Heart right ventricle (tissue), 16 donors: ENCODE measurements around the gene CDH10. TPM values are rescaled to one million over a fixed set of nuclear protein-coding genes. Genes with fewer than 3 reads are reported as not detected.

ENCODE experiments used
- ATAC-seq, 8 donors: fragments of 200-7000 bp; cut with Tn5 transposase; one replicate each; pipeline ENCODE4 v1.9.1; 2020; ENCODE audit warnings: mild to moderate bottlenecking in 8 of 8, moderate library complexity in 8 of 8, moderate number of reproducible peaks in 1 of 8
- DNase-seq, 2 donors: peaks; one replicate each; pipeline ENCODE4 v3.0.0-alpha.2; 2020
- H3K27ac ChIP-seq, 10 donors: fragments of 200-600 bp; sonication (generic) in 2 of 10; one replicate each; pipeline versions ENCODE4 v1.5.0 to v1.8.0; 2020 to 2022; ENCODE audit warnings: mild to moderate bottlenecking in 3 of 10
- H3K27me3 ChIP-seq, 7 donors: fragments of 200-600 bp; one replicate each; pipeline ENCODE4 v1.8.0; 2021 to 2022; ENCODE audit warnings: mild to moderate bottlenecking in 2 of 7
- H3K36me3 ChIP-seq, 9 donors: fragments of 200-600 bp; sonication (generic) in 1 of 9; one replicate each; pipeline versions ENCODE4 v1.5.0 to v1.8.0; 2020 to 2022; ENCODE audit warnings: mild to moderate bottlenecking in 2 of 9
- H3K4me1 ChIP-seq, 9 donors: fragments of 200-600 bp; sonication (generic) in 1 of 9; one replicate each; pipeline versions ENCODE4 v1.5.0 to v1.8.0; 2020 to 2022; ENCODE audit warnings: mild to moderate bottlenecking in 4 of 9
- H3K4me3 ChIP-seq, 10 donors: fragments of 200-600 bp; sonication (generic) in 2 of 10; one replicate each; pipeline versions ENCODE4 v1.5.0 to v1.8.0; 2020 to 2022; ENCODE audit warnings: mild to moderate bottlenecking in 7 of 10, moderate library complexity in 2 of 10
- H3K9me3 ChIP-seq, 11 donors: fragments of 200-600 bp in 10 of 11; sonication (generic) in 2 of 11; one replicate each; pipeline versions ENCODE4 v1.5.0 to v1.8.0; 2013 to 2022; ENCODE audit warnings: mild to moderate bottlenecking in 2 of 11, control low read depth in 1 of 11, moderate library complexity in 1 of 11
- WGBS, 2 donors: extraction: QIAGEN DNeasy Blood & Tissue Kit; methylation state at CpG; one replicate each; pipeline ENCODE4 v1.1.7; 2013; ENCODE audit warnings: inconsistent platforms in 1 of 2; 5-methylcytosine and 5-hydroxymethylcytosine counted together
- intact Hi-C, 10 donors: fragments of 100-400 bp; cut with DNase I; formaldehyde crosslinking; loops; one replicate each; pipeline versions ENCODE4 v1.11.1 to v1.14.2; 2022
- polyA plus RNA-seq, 2 donors: library from polyadenylated mRNA; stranded (reverse); fragments of 200-250 nt; gene quantifications; one replicate each; pipeline ENCODE4 v1.2.3, GENCODE V29; 2013
- total RNA-seq, 10 donors: library from RNA; stranded (reverse); fragmentation: NEBNext Ultra II Directional in 3 of 10; extraction: Animal tissue kit (Norgen Biotek cat#: 25700) in 3 of 10; gene quantifications; one replicate each; pipeline versions ENCODE4 v1.2.1 to v1.2.4, GENCODE V29; 2021 to 2023
- TF ChIP-seq, protein P1 (sequence below), 9 donors: fragments of 200-600 bp; sonication (generic) in 2 of 9; IDR thresholded peaks; one replicate each; pipeline versions ENCODE4 v1.5.0 to v1.8.0; 2021 to 2022; ENCODE audit warnings: antibody characterized with exemption in 9 of 9, mild to moderate bottlenecking in 5 of 9, moderate library complexity in 1 of 9
- donor health status: Arrhythmogenic right ventricular cardiomyopathy.
- donor health status: ischemic (EF 13 %, LVEDD 7.1; RV severe dilation, severe dysfunction).
- donor health status: healthy with polysubstance abuse.
- donor health status: DM: no; HTN: yes; CAD: no.
- donor health status: DM: no; HTN: no; CAD: no.
- donor health status: ischemic (EF 25% LVEDD 6.9; RV normal size, moderate dysfunction).
- donor health status: ischemic (EF 25% LVEDD 5.7; RV mildly dilated, moderate dysfunction).
- donor health status: healthy.
- donor health status: DM: yes; HTN: yes; CAD: no.
- donor health status: Ischemic cardiomyopathy.
- donor health status: ischemic (EF 35%, LVEDD 5.7; RV mildly dilated, moderate dysfunction).
- donor health status: nonischemic (EF 11% LVEDD 7.7; RV severe dilation, severe dysfunction).
- donor health status: DM: yes; HTN: yes; CAD: no.
- donor health status: PGD.
- donor health status: ischemic (EF 29% LVEDD 5.4; RV normal size, mild dysfunction).
- donor health status: nonischemic (EF 23%, LVEDD 6.1; RV moderate dilation, normal function).

Gene CDH10
- total and polyA plus RNA-seq, 12 donors: 0.08 TPM; not detected in 11

DNA sequence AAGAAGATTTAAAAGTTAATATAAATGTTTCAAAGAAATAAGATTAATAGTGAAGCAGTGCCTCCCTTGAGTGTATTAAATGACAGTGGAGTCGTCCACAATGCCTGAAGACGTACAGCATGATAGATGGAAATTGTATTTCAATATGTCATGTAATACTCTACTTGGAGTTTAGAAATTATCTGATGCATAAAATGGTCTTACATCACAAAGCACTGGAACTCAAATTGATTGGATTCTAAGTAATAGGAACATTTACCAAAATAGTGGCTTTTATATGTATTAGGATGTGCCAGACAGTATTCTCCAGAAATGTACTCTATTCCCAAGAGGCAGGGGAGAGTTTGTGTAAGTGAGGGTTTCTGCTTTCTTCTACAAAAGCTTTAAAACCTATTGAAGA lies 49.4 kb downstream of the CDH10 start:
- no peaks in the 10 kb centered on the region for H3K36me3 ChIP-seq
- TF ChIP-seq, protein P1, sequence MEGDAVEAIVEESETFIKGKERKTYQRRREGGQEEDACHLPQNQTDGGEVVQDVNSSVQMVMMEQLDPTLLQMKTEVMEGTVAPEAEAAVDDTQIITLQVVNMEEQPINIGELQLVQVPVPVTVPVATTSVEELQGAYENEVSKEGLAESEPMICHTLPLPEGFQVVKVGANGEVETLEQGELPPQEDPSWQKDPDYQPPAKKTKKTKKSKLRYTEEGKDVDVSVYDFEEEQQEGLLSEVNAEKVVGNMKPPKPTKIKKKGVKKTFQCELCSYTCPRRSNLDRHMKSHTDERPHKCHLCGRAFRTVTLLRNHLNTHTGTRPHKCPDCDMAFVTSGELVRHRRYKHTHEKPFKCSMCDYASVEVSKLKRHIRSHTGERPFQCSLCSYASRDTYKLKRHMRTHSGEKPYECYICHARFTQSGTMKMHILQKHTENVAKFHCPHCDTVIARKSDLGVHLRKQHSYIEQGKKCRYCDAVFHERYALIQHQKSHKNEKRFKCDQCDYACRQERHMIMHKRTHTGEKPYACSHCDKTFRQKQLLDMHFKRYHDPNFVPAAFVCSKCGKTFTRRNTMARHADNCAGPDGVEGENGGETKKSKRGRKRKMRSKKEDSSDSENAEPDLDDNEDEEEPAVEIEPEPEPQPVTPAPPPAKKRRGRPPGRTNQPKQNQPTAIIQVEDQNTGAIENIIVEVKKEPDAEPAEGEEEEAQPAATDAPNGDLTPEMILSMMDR (IDR thresholded peaks at IDR 0.05): no peak
- H3K9me3 ChIP-seq: no peaks in the 10 kb centered on the region
- WGBS, 2 donors: 61 to 73% methylated on average over 2 of the region's 2 CpGs
- intact Hi-C loops: no loop called here
- H3K4me1 ChIP-seq: no peaks in the 10 kb centered on the region
- ATAC-seq (no peak), DNase-seq (no peak)
- H3K27me3 ChIP-seq: no peaks in the 10 kb centered on the region
- H3K4me3 ChIP-seq: no peak overlapping the region
- H3K27ac ChIP-seq: no peak overlapping the region

DNA sequence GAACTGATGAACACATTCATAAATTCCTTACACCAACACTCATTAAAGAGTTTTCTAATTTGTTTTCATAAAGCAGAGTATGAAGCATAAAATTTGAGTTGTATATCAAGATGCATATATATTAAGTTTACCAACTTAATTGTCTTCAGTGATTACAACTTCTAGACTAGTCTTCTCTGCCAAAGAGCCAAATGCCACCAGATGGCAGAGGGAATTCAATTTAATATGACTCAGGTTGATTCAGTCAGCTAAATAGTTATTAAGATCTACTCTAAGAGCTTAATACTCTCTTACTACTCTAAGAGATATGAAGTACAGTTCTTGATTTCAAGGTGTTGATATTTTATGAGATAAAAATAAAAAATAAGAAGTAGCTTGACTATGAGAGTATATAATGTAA lies 53.4 kb downstream of the CDH10 start:
- H3K27me3 ChIP-seq: no peaks in the 10 kb centered on the region
- intact Hi-C loops: no loop called here
- DNase-seq (no peak), ATAC-seq (no peak)
- TF ChIP-seq, protein P1 (IDR thresholded peaks at IDR 0.05): no peak
- H3K36me3 ChIP-seq: no peaks in the 10 kb centered on the region
- no peak overlapping the region for H3K27ac ChIP-seq
- H3K4me1 ChIP-seq: no peaks in the 10 kb centered on the region
- H3K9me3 ChIP-seq: no peaks in the 10 kb centered on the region
- no peak overlapping the region for H3K4me3 ChIP-seq

- DNase-seq (no peak), ATAC-seq (no peak)
- no peak overlapping the region for H3K27ac ChIP-seq
- H3K4me1 ChIP-seq: no peaks in the 10 kb centered on the region
- no peaks in the 10 kb centered on the region for H3K27me3 ChIP-seq
- no peaks in the 10 kb centered on the region for H3K36me3 ChIP-seq
- TF ChIP-seq, protein P1 (IDR thresholded peaks at IDR 0.05): no peak
- intact Hi-C loops: no loop called here
- 79 to 85% methylated on average over 3 of the region's 3 CpGs for WGBS, 2 donors
- H3K4me3 ChIP-seq: no peak overlapping the region
- no peaks in the 10 kb centered on the region for H3K9me3 ChIP-seq
These were observed 55.2 kb downstream of the CDH10 start for GRCh38 chr5:24589566-24589965.

GRCh38 chr5:24585751-24586150 lies 59.0 kb downstream of the CDH10 start:
- DNase-seq (no peak), ATAC-seq (no peak)
- no peaks in the 10 kb centered on the region for H3K36me3 ChIP-seq
- H3K27me3 ChIP-seq: no peaks in the 10 kb centered on the region
- H3K4me1 ChIP-seq: no peaks in the 10 kb centered on the region
- 72 to 75% methylated on average over 4 of the region's 4 CpGs for WGBS, 2 donors
- H3K27ac ChIP-seq: no peak overlapping the region
- intact Hi-C loops: no loop called here
- H3K4me3 ChIP-seq: no peak overlapping the region
- no peaks in the 10 kb centered on the region for H3K9me3 ChIP-seq
- TF ChIP-seq, protein P1 (IDR thresholded peaks at IDR 0.05): no peak

- ATAC-seq: no peak
- H3K36me3 ChIP-seq: no peaks in the 10 kb centered on the region
- TF ChIP-seq, protein P1 (IDR thresholded peaks at IDR 0.05): no peak
- DNase-seq: no peak
- intact Hi-C loops: no loop called here
- H3K9me3 ChIP-seq: peaks cover 0 to 6% (median 0%) of the 10 kb centered on the region in 11 donors
- no peaks in the 10 kb centered on the region for H3K4me1 ChIP-seq
- H3K27ac ChIP-seq: no peak overlapping the region
- no peaks in the 10 kb centered on the region for H3K27me3 ChIP-seq
- no peak overlapping the region for H3K4me3 ChIP-seq
These were observed 73.5 kb downstream of the CDH10 start for GRCh38 chr5:24571302-24571701.
